BLaER1 treated with 17β-estradiol and CSF1 and Interleukin-3, amounts not matched to agents 10 nM and 100 nM (cell line): ENCODE data around the gene NECAB2.

Source experiments
- H3K27ac ChIP-seq, 11 experiments: shearing (Covaris generic); formaldehyde crosslinking; 2 replicates each; pipeline ENCODE4 v1.8.1; 2022
- H3K27me3 ChIP-seq, 11 experiments: shearing (Covaris generic); formaldehyde crosslinking; 2 replicates each; pipeline ENCODE4 v1.8.1; 2022
- H3K36me3 ChIP-seq, 11 experiments: shearing (Covaris generic); formaldehyde crosslinking; 2 replicates each; pipeline ENCODE4 v1.8.1; 2022
- H3K4me1 ChIP-seq, 10 experiments: shearing (Covaris generic); formaldehyde crosslinking; 2 replicates each; pipeline ENCODE4 v1.8.1; 2022
- H3K4me2 ChIP-seq, 11 experiments: shearing (Covaris generic); formaldehyde crosslinking; 2 replicates each; pipeline ENCODE4 v1.8.1; 2022
- H3K4me3 ChIP-seq, 10 experiments: shearing (Covaris generic); formaldehyde crosslinking; 2 replicates each; pipeline ENCODE4 v1.8.1; 2022
- H3K9ac ChIP-seq, 11 experiments: shearing (Covaris generic); formaldehyde crosslinking; 2 replicates each; pipeline ENCODE4 v1.8.1; 2022
- H3K9me3 ChIP-seq, 11 experiments: shearing (Covaris generic); formaldehyde crosslinking; replicated peaks in 1 of 11; 2 replicates each; pipeline ENCODE4 v1.8.1; 2022
- H4K20me1 ChIP-seq, 11 experiments: shearing (Covaris generic); formaldehyde crosslinking; 2 replicates each; pipeline ENCODE4 v1.8.1; 2022
- Cebpa-rat ChIP-seq, 11 experiments: shearing (Covaris generic); IDR thresholded peaks; 2 replicates each; pipeline ENCODE4 v1.8.1; 2022

The NECAB2 gene

DNA sequence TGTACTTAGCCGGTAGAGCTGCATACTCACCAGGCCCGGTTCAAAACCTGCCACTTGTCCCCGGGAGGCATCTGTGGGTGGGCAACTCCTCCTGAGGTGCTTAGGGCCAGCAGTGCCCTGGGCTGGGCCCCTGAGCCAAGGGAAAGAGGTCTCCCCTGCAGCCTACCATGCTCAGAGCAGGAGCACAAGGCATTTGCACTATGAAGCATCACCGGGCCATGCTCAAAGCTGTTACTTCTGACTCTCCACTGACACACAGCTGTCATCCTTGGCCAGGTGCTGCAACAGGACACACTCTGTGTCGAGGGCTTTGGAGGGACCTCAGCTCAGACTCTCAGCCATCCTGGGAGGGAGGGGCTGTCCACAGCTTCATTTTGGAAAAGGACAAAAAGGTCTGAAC is 37.3 kb downstream of the NECAB2 start:
- H3K27me3 ChIP-seq: no peaks in the 10 kb centered on the region; a peak in 1 of 22 replicates
- H3K27ac ChIP-seq: no peak overlapping the region
- no peak overlapping the region for H3K4me3 ChIP-seq
- no peaks in the 10 kb centered on the region for H3K36me3 ChIP-seq
- TF ChIP-seq Cebpa-rat (IDR thresholded peaks at IDR 0.05): no peak
- no peaks in the 10 kb centered on the region for H3K9me3 ChIP-seq
- no peak overlapping the region for H3K4me2 ChIP-seq
- 0 out of 22 replicates have a peak, but pooled peaks cover 0 to 6% (median 0%) of the 10 kb centered on the region in 11 experiments for H4K20me1 ChIP-seq
- H3K4me1 ChIP-seq: peaks cover 0 to 3% (median 0%) of the 10 kb centered on the region in 10 experiments; a peak in 1 of 20 replicates
- no peak overlapping the region; a peak in 1 of 22 replicates for H3K9ac ChIP-seq

DNA sequence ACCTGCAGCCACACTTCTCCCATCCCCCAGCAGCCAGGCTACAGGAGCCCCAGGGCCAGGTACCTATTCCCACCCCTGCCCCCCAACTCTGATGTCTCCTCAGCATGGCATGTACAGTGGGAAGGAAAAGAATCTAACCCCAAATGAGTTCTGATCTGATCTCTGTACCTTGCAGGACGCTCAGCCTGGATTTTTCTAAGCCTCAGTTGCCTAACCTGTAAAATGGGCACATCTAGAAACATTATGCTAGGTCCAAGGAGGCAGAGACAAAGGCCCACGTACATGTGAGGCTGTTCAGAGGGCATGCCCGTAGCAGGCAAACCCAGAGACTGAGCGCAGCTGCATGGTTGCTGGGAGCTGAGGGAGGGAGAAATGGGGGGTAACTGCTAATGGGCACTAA is 39.5 kb downstream of the NECAB2 start:
- Histone ChIP-seq H3K4me2 (no peak overlapping the region), H4K20me1 (0 out of 22 replicates have a peak, but pooled peaks cover 0 to 6% (median 0%) of the 10 kb centered on the region in 11 experiments), H3K4me1 (no peaks in the 10 kb centered on the region), H3K9me3 (no peaks in the 10 kb centered on the region), H3K27me3 (no peaks in the 10 kb centered on the region; a peak in 1 of 22 replicates), H3K9ac (no peak overlapping the region), H3K27ac (no peak overlapping the region), H3K36me3 (no peaks in the 10 kb centered on the region), H3K4me3 (no peak overlapping the region)
- TF ChIP-seq Cebpa-rat (IDR thresholded peaks at IDR 0.05): no peak

DNA sequence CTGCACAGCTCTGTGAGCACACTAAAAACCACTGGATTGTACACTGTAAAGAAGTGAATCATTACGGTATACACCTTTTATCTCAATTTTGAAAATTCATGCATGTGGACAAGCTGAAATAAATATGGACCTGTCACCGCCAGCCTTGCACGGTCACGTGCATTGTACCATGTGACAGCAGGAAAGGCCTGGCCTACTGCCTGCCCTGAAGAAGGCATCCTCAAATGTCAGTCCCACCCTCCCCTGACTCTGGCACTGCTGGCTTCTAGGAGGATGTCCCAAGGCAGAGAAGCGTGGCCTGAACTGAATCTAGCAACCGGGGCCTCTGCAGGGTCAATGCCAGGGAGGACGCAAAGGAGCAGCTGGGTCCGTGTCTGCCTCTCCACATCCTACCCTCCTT is 39.9 kb downstream of the NECAB2 start:
- Histone ChIP-seq H3K9me3 (no peaks in the 10 kb centered on the region), H3K4me2 (no peak overlapping the region), H3K9ac (no peak overlapping the region), H3K27ac (no peak overlapping the region), H3K4me3 (no peak overlapping the region), H4K20me1 (0 out of 22 replicates have a peak, but pooled peaks cover 0 to 6% (median 0%) of the 10 kb centered on the region in 11 experiments), H3K36me3 (no peaks in the 10 kb centered on the region), H3K27me3 (no peaks in the 10 kb centered on the region; a peak in 1 of 22 replicates), H3K4me1 (no peaks in the 10 kb centered on the region)
- no peak for TF ChIP-seq Cebpa-rat (IDR thresholded peaks at IDR 0.05)

DNA sequence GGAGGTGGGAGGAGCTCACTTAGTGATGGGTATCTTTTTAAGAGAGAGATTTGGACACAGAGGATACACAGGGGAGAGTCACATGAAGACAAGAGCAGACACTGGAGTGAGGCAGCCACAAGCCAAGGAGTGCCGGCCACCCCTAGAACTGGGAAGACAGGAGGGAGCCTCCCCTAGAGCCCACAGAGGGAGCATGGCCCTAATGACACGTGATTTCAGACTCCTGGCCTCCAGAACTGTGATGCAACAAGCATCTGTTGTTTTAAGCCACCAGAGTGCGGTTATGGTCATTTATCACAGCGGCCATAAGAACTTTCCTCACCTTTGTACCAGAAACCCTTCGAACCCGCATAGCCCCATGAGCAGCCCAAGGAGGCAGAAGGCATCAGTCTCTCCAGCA is 41.2 kb downstream of the NECAB2 start:
- H3K36me3 ChIP-seq: no peaks in the 10 kb centered on the region
- H3K4me3 ChIP-seq: no peak overlapping the region
- H4K20me1 ChIP-seq: 0 out of 22 replicates have a peak, but pooled peaks cover 0 to 6% (median 0%) of the 10 kb centered on the region in 11 experiments
- no peak overlapping the region for H3K27ac ChIP-seq
- H3K4me1 ChIP-seq: peaks cover 0 to 3% (median under 1%) of the 10 kb centered on the region in 10 experiments; a peak in 6 of 20 replicates
- no peak for TF ChIP-seq Cebpa-rat (IDR thresholded peaks at IDR 0.05)
- no peak overlapping the region for H3K4me2 ChIP-seq
- H3K9me3 ChIP-seq: peaks cover 0 to 5% (median 0%) of the 10 kb centered on the region in 11 experiments; a peak in 4 of 22 replicates
- H3K9ac ChIP-seq: no peak overlapping the region
- H3K27me3 ChIP-seq: no peaks in the 10 kb centered on the region; a peak in 1 of 22 replicates

DNA sequence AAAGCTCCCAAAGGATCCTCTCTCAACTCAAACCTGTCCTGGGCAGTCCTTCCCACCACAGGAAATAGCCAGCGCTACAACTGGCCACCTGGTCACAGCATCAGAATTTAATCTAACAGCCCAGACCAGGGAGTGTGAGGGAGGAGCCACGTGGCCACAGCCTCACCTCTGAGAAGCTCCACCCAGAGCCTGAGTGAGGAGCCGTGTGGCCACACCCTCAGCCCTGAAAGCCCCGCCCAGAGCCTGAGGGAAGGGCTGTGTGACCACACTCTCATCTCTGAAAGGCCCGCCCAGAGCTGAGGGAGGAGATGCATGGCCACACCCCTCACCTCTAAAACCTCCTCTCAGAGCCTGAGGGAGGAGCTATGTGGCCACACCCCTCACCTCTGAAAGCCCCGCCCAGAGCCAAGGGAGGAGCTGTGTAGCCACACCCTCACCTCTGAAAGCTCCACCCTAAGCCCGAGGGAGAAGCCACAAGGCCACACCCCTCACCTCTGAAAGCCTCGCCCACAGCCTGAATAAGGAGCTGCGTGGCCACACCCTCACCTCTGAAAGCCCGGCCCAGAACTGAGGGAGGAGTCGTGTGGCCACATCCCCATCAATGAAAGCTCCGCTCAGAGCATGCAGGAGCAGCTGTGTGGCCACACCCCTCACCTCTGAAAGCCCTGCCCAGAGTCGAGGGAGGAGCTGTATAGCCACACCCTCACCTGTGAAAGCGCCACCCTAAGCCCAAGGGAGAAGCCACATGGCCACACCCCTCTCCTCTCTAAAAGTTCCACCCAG is 45.9 kb downstream of the NECAB2 start:
- H3K4me1 ChIP-seq: peaks cover 0 to 9% (median 6%) of the 10 kb centered on the region in 10 experiments; a peak in 9 of 20 replicates
- no peaks in the 10 kb centered on the region for H4K20me1 ChIP-seq
- H3K4me2 ChIP-seq: peak overlapping the region in 9 of 11 experiments; percentile 0 to 40 (median 25); a peak in 12 of 22 replicates
- no peak overlapping the region for H3K27ac ChIP-seq
- peaks cover 8 to 51% (median 30%) of the 10 kb centered on the region in 11 experiments for H3K9me3 ChIP-seq
- H3K9ac ChIP-seq: no peak overlapping the region
- H3K27me3 ChIP-seq: 0 out of 22 replicates have a peak, but pooled peaks cover 0 to 2% (median 0%) of the 10 kb centered on the region in 11 experiments
- no peak for TF ChIP-seq Cebpa-rat (IDR thresholded peaks at IDR 0.05)
- no peaks in the 10 kb centered on the region for H3K36me3 ChIP-seq
- H3K4me3 ChIP-seq: no peak overlapping the region

DNA sequence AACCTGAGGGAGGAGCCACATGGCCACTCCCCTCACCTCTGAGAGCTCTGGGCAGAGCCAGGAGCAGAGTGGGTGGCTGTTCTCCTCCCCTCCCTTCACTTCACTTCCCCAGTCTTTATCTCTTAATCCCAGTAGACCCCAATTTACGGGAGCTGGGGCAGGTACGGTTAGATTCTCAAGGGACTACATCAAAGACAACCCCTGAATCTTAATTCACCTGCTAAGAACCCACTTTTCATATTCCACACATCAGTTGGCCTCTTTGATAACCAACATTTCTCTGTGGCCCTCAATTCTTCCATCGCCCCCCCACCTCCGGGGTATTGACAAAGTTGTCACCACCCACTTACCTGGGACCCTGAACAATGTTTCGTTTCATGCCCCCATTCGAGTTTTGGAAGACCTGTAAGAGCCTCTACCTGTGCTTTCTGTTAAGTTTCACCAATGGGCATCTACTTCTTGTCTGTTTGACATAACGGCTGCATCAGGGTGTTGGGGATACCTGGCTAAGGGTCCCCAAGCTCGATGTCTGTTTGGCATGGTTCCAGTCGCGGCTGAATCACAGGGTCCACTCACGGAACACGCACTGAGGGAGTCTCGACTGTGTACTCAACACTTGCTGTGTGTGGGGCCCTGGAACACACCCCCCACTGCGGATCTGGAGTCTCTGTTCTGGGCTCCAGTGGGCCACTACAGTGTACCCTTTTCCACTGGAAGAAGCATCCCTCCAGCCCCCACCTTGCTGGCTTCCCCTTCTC is 46.7 kb downstream of the NECAB2 start:
- TF ChIP-seq Cebpa-rat (IDR thresholded peaks at IDR 0.05): no peak
- Histone ChIP-seq H3K9me3 (peaks cover 16 to 59% (median 37%) of the 10 kb centered on the region in 11 experiments), H3K27me3 (0 out of 22 replicates have a peak, but pooled peaks cover 0 to 2% (median 0%) of the 10 kb centered on the region in 11 experiments), H3K4me3 (no peak overlapping the region), H4K20me1 (no peaks in the 10 kb centered on the region), H3K27ac (no peak overlapping the region), H3K4me1 (peaks cover 0 to 9% (median 6%) of the 10 kb centered on the region in 10 experiments; a peak in 9 of 20 replicates), H3K9ac (no peak overlapping the region), H3K36me3 (no peaks in the 10 kb centered on the region), H3K4me2 (peak overlapping the region in 9 of 11 experiments; percentile 0 to 40 (median 25); a peak in 11 of 22 replicates)

DNA sequence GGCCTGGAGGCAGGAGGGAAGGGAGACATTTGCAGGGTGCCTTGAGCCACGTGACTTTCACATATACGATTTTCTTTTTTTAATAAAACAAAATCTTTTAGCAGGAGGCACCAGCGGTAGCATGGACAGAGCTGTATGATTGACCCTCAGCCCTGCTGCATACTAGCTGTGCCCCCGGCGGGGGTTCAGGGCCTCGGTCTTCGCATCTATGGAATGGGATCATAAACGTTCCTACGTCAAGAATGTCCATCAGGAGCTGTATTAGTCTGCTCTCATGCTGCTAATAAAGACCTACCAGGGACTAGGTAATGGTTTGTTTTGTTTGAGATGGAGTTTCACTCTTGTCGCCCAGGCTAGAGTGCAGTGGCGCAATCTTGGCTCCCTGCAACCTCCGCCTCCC is 47.4 kb downstream of the NECAB2 start:
- Histone ChIP-seq H3K27ac (no peak overlapping the region), H3K4me2 (no peak overlapping the region), H4K20me1 (no peaks in the 10 kb centered on the region), H3K9me3 (peaks cover 22 to 65% (median 44%) of the 10 kb centered on the region in 11 experiments), H3K4me1 (peaks cover 0 to 9% (median 6%) of the 10 kb centered on the region in 10 experiments; a peak in 9 of 20 replicates), H3K36me3 (no peaks in the 10 kb centered on the region), H3K4me3 (no peak overlapping the region), H3K9ac (no peak overlapping the region), H3K27me3 (0 out of 22 replicates have a peak, but pooled peaks cover 0 to 2% (median 0%) of the 10 kb centered on the region in 11 experiments)
- no peak for TF ChIP-seq Cebpa-rat (IDR thresholded peaks at IDR 0.05)

DNA sequence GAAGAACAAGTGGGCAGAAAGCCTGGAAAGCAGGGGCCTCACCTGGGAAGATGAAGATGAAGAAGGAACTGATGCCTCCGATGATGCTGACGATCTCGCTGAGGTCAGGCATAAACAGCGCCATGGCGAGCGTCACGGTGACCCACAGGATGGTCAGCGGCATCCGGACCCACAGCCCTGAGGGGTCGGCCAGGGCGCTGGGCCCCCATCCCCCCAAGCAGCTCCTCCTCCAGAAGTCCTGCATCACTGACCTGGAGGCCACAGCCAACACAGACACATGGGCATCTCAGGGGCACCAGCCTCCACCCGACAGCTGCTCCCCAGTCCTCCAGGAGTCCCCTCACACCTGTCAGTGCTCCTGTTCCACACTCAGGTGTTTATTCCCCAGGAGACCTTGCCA is 48.4 kb downstream of the NECAB2 start:
- no peaks in the 10 kb centered on the region for H3K36me3 ChIP-seq
- H3K27ac ChIP-seq: no peak overlapping the region
- peaks cover 0 to 5% (median 0%) of the 10 kb centered on the region in 11 experiments; a peak in 2 of 22 replicates for H3K27me3 ChIP-seq
- H3K4me1 ChIP-seq: peaks cover 0 to 9% (median 6%) of the 10 kb centered on the region in 10 experiments; a peak in 9 of 20 replicates
- H3K9ac ChIP-seq: no peak overlapping the region
- H4K20me1 ChIP-seq: no peaks in the 10 kb centered on the region
- H3K4me3 ChIP-seq: no peak overlapping the region
- TF ChIP-seq Cebpa-rat (IDR thresholded peaks at IDR 0.05): no peak
- no peak overlapping the region for H3K4me2 ChIP-seq
- H3K9me3 ChIP-seq: peaks cover 33 to 76% (median 55%) of the 10 kb centered on the region in 11 experiments

DNA sequence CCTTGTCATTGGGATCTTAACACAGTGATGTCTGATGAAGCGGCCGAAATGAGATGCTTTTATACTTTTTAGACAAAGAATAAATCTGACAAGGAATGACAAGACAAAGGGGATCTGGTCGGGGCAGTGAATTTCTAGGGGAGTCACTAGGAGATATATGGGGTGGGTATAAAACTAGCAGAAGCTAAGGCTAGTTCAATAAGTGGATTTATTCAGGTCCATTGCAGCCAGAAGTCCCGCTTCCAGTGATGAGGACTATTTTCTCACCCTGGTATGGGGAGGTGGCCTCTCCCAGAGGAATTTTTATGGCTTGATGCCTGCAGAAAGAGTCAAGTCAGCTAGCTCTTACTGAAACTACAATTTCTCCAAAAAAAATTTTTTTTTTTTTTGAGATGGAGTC is 50.7 kb downstream of the NECAB2 start:
- Histone ChIP-seq H3K4me2 (no peak overlapping the region), H3K9ac (no peak overlapping the region), H3K4me1 (peaks cover 0 to 11% (median 7%) of the 10 kb centered on the region in 10 experiments; a peak in 9 of 20 replicates), H3K36me3 (no peaks in the 10 kb centered on the region), H4K20me1 (no peaks in the 10 kb centered on the region), H3K27me3 (peaks cover 0 to 17% (median 0%) of the 10 kb centered on the region in 11 experiments; a peak in 3 of 22 replicates), H3K4me3 (no peak overlapping the region), H3K9me3 (peaks cover 44 to 88% (median 69%) of the 10 kb centered on the region in 11 experiments), H3K27ac (no peak overlapping the region)
- TF ChIP-seq Cebpa-rat (IDR thresholded peaks at IDR 0.05): no peak
